ENCODE measurements around the gene FAM32A. TPM values are rescaled to one million over a fixed set of nuclear protein-coding genes. Genes with fewer than 3 reads are reported as not detected.
A peak's percentile ranks its signal among the peaks of the same experiment; 100 is the strongest.
"Not testable (repeated sequence)": the region's sequence is repeated elsewhere in the genome, so short reads cannot be mapped to it uniquely, and the experiment has no call there.

The FAM32A gene
- total RNA-seq, 1 donor from 2014 or later, result 64.0 TPM

DNA sequence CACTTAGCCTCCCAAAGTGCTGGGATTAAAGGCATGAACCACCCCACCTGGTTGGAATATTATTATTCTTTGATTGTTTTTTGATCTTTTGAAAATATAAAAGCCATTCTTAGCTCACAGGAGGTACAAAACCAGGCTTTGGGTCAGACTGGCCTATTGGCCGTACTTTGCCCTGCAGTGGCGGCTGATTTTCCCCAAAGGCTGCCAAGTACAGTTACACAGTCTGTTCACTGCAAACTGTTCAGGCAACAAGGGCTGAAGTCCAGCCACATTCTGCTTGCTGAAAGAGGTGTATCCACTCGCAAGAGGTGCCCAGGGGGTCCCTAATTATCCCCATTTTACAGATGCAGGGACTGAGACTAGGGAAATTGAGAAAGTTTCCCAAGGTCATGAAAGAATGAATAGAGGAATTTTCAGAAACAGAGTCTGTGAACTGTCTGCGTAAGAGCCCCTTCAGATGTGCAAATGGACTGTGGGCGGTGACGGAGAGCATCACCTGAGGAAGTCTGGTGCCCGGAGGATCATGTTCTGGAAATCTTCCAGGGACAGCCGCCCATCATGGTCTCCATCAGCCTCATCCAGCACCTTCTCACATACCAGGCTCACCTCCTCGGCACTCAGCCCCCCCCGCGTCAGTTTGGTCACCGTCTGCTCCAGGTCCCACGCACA lies 20.9 kb upstream of the FAM32A start:
- no peak for DNase-seq (ENCODE audit: low spot score)

DNA sequence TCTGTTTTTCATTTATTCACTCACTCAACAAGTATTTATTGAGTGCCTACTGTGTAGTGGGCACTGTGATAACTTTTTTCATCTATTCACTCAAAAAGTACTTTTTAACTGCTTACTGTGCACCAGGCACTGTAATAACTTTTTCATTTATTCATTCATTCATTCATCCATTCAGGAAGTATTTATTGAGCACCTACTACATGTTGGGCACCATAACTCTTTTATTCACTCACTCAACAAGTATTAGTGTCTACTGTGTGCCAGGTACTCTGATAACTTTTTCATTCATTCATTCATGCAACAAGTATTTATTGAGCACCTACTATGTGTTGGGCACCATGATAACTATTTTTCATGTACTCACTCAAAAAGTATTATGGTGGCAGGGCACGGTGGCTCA lies 18.8 kb upstream of the FAM32A start:
- DNase-seq (ENCODE audit: low spot score), result no peak

DNA sequence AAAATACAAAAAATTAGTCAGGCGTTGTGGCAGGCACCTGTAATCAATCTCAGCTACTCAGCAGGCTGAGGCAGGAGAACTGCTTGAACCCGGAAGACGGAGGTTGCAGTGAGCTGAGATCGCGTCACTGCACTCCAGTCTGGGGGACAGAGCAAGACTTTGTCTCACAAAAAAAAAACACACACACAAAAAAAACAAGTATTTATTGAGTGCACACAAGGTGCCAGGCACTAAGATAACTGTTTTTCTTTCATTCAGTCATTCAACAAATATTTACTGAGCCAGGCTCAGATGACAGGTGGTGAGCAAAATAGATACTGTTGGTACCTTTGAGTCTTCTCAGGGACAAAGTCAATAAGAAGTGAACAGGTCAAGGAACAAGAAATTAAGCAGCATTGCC lies 18.2 kb upstream of the FAM32A start:
- no peak for DNase-seq (ENCODE audit: low spot score)

DNA sequence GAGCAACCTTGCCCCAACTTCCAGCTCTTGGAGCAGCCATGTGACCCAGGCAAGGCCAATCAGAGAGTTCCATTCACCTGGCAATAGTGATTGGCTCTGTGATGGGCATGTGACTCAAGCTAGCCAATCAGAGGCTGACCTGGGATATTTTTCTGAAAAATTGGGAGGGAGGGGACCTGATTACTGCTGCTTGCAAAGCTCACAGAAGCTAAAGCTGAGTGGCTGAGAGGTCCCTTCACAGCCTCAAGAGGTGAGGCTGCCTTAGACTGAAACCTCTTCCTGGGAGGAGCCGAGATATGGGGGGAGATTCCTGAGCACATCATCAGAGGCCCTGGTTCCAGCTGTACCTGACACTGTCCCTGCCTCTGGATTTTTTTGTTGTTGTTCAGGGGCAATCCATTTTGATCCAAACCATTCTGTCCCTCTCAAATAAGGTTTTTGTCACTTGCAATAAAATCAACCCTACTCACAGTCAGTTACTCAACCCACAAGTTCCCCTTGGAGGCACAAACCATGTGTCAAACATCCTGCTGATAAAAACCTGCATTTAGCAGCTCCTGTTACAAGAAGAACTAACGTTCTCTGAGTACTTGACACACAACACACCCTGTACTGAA lies 16.6 kb upstream of the FAM32A start:
- no peak for DNase-seq (ENCODE audit: low spot score)

DNA sequence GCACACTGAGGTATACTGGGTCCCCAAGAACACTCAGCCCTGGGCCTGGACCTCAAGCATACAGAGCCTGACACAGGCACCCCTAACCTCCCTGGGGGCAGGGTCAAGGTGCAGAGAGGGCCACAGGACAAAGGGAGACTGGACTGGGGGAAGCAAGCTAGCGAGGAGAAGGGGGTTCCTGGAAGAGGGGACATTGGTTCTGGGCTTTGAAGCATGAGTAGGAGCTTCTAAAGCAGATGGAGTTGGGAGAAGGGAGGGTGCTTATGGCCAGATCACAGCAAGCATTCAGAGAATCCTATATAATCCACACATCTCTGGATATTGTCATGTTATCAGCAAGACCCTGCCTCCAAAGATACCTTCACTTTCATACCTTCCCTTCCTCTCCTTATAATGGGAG lies 15.1 kb upstream of the FAM32A start:
- no peak for DNase-seq (ENCODE audit: low spot score)

DNA sequence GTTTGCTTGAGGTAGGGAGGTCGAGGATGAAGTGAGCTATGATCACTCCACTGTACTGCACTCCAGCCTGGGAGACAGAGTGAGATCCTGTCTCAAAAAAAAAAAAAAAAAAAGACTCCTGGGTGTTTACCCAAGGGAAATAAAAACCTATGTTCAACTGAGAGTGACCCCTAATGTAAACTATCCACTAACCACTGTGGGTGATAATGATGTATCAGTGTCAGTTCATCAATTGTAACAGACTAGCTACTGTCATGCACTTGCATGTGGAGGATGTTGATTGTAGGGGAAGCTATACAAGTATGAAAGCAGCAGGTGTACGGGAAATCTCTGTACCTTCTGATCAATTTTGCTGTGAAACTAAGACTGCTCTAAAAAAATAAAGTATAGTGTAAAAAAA lies 9.3 kb upstream of the FAM32A start:
- DNase-seq (ENCODE audit: low spot score), result no peak

DNA sequence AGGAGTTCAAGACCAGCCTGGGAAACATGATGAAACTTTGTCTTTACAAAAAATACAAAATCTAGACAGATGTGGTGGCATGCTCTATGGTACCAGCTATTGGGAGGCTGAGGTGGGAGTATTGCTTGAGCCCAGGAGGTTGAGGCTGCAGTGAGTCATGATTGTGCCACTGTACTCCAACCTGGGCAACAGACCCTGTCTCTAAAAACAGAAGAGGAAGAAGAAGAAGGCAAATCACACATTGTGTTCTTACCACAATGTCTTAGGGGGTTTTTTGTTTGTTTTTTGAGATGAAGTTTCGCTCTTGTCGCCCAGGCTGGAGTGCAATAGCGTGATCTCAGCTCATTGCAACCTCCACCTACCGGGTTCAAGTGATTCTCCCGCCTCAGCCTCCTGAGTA lies 6.3 kb upstream of the FAM32A start:
- not testable (repeated sequence) for DNase-seq (ENCODE audit: low spot score)

DNA sequence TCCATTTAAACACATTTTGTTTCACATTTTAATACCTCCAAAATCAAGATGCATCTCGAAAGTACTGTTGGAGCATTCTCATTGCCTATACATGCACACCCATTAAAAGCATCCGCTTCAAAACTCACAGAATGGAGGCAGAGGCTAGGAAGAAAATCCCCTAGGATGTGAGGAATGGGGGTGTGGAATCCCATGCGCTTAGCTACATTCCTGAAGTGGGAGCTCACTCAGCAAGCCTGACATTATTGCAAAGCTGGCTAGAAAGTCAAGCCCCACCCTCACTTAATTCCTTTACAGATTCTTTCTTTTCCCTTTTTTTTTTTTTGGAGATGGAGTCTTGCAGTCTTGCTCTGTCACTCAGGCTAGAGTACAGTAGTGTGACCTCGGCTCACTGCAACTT lies 4.6 kb upstream of the FAM32A start:
- peak; percentile 96 for DNase-seq (ENCODE audit: low spot score)

DNA sequence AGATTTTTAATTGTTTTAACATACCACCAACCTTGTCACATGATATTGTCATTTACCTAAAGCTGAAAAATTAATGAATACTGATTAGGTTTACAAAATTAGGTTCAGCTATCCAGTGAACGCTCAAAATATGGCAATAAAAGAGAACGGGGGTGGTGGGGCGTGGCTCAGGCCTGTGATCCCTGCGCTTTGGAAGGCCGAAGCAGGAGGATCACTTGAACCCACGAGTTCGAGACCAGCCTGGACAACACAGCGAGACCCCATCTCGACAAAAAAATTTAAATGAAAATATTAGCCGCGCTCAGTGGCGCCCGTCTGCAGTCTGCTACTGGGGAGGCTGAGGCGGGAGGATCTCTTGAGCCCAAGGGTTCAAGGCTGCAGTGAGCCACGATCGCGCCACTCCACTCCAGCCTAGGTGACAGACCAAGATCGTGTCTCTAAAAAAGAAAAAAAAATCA lies 516 bp upstream of the FAM32A start:
- DNase-seq (ENCODE audit: low spot score), result no peak

DNA sequence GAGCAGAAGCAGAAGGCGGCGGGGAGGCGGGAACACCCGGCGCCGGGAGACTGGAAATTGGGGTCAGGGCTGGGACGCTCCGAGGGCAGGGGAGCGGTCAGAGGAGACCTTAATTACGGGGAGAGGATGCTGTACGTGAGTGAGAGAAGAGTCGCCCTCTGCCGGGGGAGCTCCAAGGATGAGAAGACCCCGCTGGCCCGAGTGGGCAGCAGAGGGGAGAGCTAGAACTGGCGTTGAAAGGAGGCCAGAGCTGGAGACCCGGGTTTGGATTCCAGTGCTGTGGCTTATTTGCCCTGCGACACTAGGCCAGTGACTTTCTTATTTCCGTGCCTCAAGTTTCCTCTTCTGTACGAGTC lies 536 bp downstream of the FAM32A start:
- DNase-seq (ENCODE audit: low spot score), result peak; percentile 35

DNA sequence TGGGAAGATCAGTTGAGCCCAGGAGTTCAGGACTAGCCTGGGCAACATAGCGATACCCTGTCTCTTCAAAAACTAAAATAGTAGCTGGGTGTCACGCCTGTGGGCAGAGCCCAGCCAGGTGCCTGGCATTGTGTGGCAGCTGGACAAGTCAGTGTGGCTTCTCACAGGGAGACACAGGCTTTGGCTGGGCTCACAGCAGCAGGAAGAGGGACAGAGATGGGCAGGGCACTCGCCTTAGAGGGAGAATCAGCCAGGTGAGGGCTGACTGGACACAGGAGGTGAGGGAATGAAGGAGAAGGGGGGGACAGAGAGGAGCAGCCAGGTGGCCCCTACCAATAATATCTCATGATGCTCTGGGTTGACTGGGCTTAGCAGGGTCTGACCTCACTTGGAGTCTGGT lies 3.3 kb downstream of the FAM32A start:
- DNase-seq (ENCODE audit: low spot score), result no peak

DNA sequence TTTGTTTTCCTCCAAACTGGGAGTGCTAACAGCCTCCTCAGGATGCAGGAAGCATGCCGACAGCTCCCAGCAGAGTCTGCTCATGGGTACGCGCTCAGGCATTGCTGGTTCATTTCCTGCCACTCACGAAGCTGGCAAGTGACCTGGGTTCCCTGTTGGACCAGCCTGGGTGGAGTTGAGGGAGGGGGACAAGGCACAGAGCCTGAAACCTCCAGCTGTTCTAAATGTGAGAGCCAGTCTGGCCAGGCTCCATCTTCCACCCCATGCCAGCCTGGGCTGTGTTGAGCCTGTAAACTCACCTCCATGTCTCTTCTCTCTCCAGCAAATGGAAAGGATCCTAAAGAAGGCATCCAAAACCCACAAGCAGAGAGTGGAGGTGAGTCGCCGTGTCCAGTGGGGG lies 5.0 kb downstream of the FAM32A start:
- no peak for DNase-seq (ENCODE audit: low spot score)

DNA sequence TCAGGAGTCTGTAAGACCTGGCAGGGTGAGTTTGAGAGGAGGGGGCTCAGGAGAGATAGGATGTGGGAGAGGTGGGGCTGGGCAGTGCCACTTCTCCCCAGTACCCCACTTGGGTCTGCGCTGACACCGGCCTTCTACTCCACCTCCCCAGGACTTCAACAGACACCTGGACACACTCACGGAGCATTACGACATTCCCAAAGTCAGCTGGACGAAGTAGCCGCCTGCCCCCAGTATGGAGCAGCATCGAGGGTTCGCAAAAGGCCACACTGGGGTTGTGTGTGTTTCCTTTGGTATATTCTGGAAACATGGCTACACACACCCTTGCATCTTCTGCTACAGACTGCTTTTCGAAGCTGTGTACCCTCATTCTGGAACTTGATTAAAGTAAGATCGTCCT lies 5.5 kb downstream of the FAM32A start:
- DNase-seq (ENCODE audit: low spot score), result no peak

DNA sequence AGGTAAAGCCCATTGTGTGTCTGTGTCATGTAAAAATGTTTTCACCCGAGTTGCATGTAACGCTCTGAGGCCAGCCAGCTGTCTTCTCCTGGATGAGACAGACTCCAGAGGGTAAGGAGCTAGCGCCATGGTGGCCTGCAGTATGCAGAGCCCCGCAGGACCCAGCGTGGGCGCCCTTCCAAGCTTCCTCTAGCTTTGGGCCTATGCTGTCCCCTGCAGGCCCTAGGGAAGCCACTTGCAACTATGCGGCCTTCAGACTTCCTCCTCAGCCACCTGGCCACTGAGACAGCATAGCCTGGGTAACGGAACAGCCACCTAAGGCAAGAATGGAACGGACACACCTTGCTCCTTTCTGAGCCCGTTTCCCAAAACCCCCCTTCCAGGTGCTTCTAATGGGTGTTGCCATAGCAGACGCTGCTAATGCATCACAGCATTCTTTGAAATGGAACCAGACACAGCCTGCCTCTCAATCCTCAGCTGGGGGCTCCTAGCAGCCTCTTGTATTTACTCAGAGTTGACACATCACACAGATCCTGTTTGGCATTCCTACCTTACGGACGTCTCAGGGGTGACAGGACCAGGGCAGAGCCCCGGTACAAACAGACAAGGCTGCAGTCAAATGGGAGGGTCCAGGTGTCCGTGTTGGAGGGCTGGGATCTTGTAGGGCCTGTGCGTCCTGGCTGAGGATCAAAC lies 6.2 kb downstream of the FAM32A start:
- no peak for DNase-seq (ENCODE audit: low spot score)

DNA sequence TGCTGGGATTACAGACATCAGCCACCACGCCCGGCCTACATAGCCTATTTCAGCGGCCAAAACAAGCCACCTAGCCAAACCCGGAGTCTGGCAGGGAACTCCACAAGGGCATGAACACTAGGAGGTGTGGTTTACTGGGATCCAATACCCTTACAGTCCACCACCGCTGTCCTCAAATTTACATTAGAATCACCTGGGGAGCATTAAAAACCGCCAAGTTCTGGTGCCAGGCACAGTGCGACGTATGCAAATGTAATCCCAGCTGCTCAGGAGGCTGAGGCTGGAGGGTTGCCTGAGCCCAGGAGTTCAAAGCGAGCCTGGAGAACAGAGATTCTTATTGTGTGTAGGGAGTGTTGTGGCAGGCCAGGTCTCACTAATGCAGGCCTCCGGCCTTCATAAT lies 8.3 kb downstream of the FAM32A start:
- no peak for DNase-seq (ENCODE audit: low spot score)

DNA sequence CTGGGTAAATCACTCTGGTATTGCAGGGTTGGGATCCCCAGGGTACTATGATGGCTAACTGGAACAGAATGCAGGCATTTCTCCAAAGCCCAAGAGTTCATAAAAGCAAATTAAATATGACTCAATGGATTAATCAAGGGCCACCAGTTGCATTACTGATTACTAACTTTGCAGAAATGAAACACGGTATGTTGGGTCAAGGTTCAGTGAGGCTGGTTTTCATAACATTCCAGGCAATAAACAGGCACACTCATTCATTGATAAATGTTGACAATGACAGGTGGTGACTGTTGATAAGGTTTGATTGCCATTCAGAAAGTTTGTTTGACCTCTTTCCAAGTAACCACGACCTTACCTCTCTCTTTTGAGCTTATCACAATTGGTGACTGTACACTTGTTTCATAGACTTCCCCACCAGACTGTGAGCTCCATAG lies 12.0 kb downstream of the FAM32A start:
- no peak for DNase-seq (ENCODE audit: low spot score)

DNA sequence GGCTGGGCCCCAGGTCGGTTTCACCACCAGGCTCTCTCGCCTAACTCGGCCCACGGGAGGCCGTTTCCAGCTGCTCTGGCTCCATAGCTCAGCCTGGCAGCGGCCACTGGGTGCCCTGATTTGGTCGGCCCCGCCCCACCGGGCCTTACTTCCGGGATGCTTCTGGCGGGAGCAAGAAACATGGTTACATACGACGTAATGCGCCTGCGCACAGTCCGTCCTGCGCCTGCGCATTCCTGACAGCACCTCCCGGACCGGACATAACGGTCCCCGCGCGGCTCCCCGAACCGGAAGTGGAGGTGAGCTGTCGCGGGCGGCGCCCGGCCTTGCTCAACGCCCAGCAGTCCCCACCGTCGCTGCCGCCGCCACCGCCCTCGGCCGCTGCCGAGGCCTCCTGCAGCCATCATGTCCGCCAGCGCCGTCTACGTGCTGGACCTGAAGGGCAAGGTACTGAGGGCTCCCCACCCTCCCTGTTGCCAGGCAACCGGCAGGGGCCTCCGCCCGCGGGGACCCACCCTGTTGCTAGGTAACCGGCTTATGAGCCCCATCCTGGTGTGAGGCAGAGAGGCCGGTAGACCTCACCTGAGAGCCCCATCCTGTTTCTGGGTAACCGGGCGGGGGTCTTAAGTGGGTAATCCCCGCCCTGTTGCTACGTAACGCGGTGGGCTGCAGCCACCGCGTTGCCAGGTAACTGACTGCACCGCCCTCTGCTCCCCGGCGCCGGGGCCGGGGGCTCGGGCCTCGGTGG lies 12.6 kb downstream of the FAM32A start, which contains the start of gene AP1M1:
Gene AP1M1, plus strand, starts transcription at position 290 of the 748 bp plus-strand sequence. Its CDS starts 116 bp downstream, at position 406.
- DNase-seq (ENCODE audit: low spot score), result peak; percentile 99

DNA sequence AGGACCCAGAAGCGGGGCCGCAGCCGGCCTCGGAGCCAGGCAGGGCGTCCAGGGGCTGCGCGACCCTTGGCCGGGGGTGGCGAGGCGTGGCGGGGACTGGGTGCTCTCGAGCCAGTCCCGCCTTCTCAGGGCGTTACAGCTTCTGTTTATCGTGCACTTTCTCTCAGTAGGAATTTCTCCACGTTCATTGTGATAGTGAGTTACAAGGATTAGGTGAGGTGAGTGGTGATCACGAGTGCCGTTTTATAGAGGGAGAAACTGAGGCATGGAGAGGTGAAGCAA lies 13.1 kb downstream of the FAM32A start:
- DNase-seq (ENCODE audit: low spot score), result no peak

DNA sequence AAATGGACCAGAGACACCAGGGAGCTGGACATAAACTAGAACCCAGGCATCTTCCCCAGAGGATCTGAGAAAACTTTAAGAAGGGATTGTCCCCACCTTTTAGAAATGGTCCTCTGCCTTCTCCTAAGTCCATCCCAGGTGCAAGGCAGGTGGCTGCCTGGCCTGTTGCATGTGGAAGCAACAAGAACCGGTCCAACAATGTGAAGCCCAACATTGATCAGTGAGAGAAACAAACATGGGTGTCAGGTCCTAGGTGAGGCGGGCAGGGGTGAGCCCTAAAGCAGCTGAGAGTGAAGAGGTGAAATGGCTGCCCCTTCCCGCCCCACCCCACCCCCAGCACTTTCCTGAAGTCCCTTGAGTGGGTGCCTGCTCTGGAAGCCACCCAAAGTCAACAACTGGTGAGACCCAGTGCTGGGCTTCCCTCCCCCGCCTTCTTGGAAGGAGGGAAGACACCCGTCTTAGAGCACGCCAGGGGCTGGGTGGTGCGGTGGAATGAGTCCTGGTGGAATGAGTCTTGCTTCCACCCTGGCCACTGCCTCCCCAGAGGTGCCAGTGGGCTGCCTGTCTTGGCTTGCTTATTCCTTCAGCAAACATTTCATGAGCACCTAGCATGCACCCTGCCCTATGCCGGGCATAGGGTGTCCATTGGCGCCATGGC lies 14.2 kb downstream of the FAM32A start:
- DNase-seq (ENCODE audit: low spot score), result no peak

DNA sequence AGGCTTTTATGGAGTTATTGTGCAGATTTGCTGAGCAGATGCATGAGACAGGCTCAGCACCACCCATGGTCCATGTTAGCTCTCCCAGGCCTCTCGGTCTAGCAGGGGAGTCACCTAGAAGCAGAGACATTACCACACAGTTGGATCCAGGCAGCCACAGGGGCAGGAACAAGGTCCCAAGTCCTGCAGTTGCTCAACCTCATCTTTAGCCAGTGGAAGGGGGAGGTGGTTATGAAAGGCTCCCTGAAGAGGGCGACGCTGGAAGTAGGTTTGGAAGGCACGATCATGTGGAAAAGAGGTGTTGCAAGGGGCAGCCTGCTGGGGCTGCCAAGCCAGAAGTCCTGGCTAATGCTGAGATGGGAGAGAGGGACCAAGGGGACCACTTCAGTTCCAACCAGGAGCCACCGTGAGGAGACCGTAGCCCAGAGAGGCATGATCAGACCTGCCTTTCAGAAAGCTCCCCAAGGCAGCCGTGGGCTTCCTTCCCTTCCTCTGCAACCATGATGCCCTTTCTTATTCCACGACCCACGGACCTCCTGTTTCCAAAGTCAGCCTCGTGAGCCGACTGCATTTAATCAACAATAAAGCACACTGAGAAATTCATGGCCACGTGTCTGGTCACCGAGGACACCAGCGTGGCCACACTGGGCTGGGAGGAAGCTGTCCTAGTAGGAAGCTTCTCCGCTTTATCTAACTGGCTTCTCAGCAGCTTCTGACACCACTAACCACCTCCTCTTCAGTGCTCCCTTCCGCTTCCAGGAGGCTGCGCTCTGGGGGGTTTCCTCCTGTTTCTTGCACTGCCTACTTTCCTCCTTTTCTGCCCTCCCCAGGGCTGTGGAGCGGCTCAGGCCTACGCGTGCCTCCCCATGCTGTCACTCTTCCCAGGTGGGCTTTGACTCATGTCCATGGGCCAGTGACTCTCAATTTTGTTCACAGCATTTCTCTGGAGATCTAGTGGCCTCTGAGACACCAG lies 15.1 kb downstream of the FAM32A start:
- DNase-seq (ENCODE audit: low spot score), result no peak

DNA sequence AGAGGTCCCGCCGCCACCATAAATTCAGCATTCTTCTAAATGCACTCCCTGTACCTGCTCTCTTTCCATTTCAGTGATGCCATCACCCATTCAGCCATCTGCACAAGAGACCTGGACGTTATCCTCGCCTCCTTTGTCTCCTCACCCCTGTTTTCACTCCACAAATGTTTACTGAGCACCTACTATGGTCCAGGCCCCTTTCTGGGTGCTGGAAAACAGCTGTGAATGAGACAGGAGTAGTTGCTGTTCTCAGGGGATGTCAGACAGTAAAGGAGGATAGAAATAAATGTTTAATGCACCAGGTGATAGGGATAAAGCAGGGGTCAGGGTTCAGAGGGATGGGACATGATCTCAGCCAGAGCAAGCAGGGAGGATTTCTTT lies 15.8 kb downstream of the FAM32A start:
- DNase-seq (ENCODE audit: low spot score), result no peak
